GM19099 (cell line): Measurements from ENCODE around the gene SLC48A1.

ENCODE experiments used
- POLR2A ChIP-seq: IDR thresholded peaks from 3 replicates; pipeline ENCODE4 v1.6.1; 2011; ENCODE audit warnings: low read depth; ENCODE audit not compliant: insufficient read length; ENCODE audit errors: extremely low read depth

Gene SLC48A1

GRCh38 chr12:47773062-47773857 lies at the start of gene SLC48A1:
Gene SLC48A1, plus strand, starts transcription at chr12:47773238. Its CDS starts 67 bp downstream, at chr12:47773305.
- peak; percentile 62 for TF ChIP-seq POLR2A

GRCh38 chr12:47725091-47725772 lies 47.8 kb upstream of the SLC48A1 start, which contains the start of gene ENDOU:
Gene ENDOU, minus strand, starts transcription at chr12:47725490. Its CDS starts 77 bp downstream, at chr12:47725413.
- no peak for TF ChIP-seq POLR2A

- TF ChIP-seq POLR2A = no peak
Measured at GRCh38 chr12:47725893-47726292, 47.1 kb upstream of the SLC48A1 start.

GRCh38 chr12:47729233-47729632 lies 43.8 kb upstream of the SLC48A1 start:
- no peak for TF ChIP-seq POLR2A

GRCh38 chr12:47730341-47730744 lies 42.7 kb upstream of the SLC48A1 start:
- TF ChIP-seq POLR2A = no peak

- no peak for TF ChIP-seq POLR2A
Measured at GRCh38 chr12:47731723-47732122, 41.3 kb upstream of the SLC48A1 start.

GRCh38 chr12:47732504-47732903 lies 40.5 kb upstream of the SLC48A1 start:
- TF ChIP-seq POLR2A = no peak

GRCh38 chr12:47733142-47733541 lies 39.9 kb upstream of the SLC48A1 start:
- no peak for TF ChIP-seq POLR2A

GRCh38 chr12:47734725-47735480 lies 38.1 kb upstream of the SLC48A1 start:
- TF ChIP-seq POLR2A = no peak

- TF ChIP-seq POLR2A = no peak
Measured at GRCh38 chr12:47735649-47736048, 37.4 kb upstream of the SLC48A1 start.

GRCh38 chr12:47736216-47736615 lies 36.8 kb upstream of the SLC48A1 start:
- TF ChIP-seq POLR2A = no peak

- TF ChIP-seq POLR2A = no peak
Measured at GRCh38 chr12:47736877-47737676, 36.0 kb upstream of the SLC48A1 start.

GRCh38 chr12:47737936-47738594 lies 35.0 kb upstream of the SLC48A1 start:
- no peak for TF ChIP-seq POLR2A

- TF ChIP-seq POLR2A = no peak
Measured at GRCh38 chr12:47739297-47739696, 33.7 kb upstream of the SLC48A1 start.

- TF ChIP-seq POLR2A = peak; percentile 36
Measured at GRCh38 chr12:47739979-47740378, 33.1 kb upstream of the SLC48A1 start.
